HCT116 (cell line): ENCODE data around the gene COMTD1. TPM values are rescaled to one million over a fixed set of nuclear protein-coding genes. Genes with fewer than 3 reads are reported as not detected.
A peak's percentile ranks its signal among the peaks of the same experiment; 100 is the strongest.

Experiments used
- ATAC-seq: fragments of 200-7000 bp; cut with Tn5 transposase; 2 replicates; pipeline ENCODE4 v1.9.1; 2020; ENCODE audit warnings: mild to moderate bottlenecking, moderate library complexity
- BruUV-seq: library from RNA; stranded (reverse); fragments of 400-500 nt; replicated peaks from 2 replicates; lab custom pipeline; 2021; lab: Mats Ljungman, UMichigan
- CTCF ChIA-PET: fragments of 300-600 bp; sonication (Branson Sonifier 250); formaldehyde crosslinking; loops from one replicate; lab custom pipeline; 2021; ENCODE audit warnings: antibody characterized with exemption; lab: Charles Lee
- POLR2A ChIA-PET: fragments of 300-600, 350-600 bp; sonication (Branson Sonifier 250); formaldehyde crosslinking; loops from one replicate; lab custom pipeline; 2021; ENCODE audit warnings: antibody characterized with exemption; lab: Charles Lee
- RAD21 ChIA-PET, 2 experiments: fragments of 300-600 bp; sonication (Branson Sonifier 250); formaldehyde crosslinking; loops; one replicate each; lab custom pipeline; 2023; ENCODE audit warnings: low total read pairs in 2 of 2; ENCODE audit not compliant: uncharacterized antibody in 2 of 2, unreplicated experiment in 2 of 2, low non-redundant PET in 1 of 2; lab: Charles Lee
- DNase-seq: peaks from one replicate; pipeline ENCODE4 v3.0.0-alpha.2; 2010; ENCODE audit warnings: low read depth, low spot score
- H2AFZ ChIP-seq: fragments of 200-600 bp; shearing (Covaris generic), sonication (generic); 2 replicates; pipeline ENCODE4 v1.6.1; 2017; ENCODE audit warnings: low read depth, mixed run types, mixed read lengths, antibody characterized with exemption, low read length; ENCODE audit not compliant: poor library complexity, severe bottlenecking
- H3K27ac ChIP-seq: 2 replicates; pipeline ENCODE4 v1.5.1; 2012; ENCODE audit warnings: low read depth, low read length
- H3K27me3 ChIP-seq: fragments of 200-600 bp; sonication (generic); 2 replicates; pipeline ENCODE4 v1.6.1; 2016; ENCODE audit warnings: mixed run types, low read length, mixed read lengths; ENCODE audit not compliant: insufficient read depth
- H3K36me3 ChIP-seq, 2 experiments: fragments of 200-500 bp in 1 of 2; fragments of 200-600 bp in 1 of 2; sonication (Bioruptor generic) in 1 of 2; sonication (generic) in 1 of 2; 2 replicates each; pipeline versions ENCODE4 v1.5.1 to v1.6.1; 2014 to 2016; ENCODE audit warnings: low read length in 2 of 2, inconsistent platforms in 1 of 2, mixed read lengths in 1 of 2, mixed run types in 1 of 2; ENCODE audit not compliant: insufficient read depth in 2 of 2, control insufficient read depth in 1 of 2
- H3K4me1 ChIP-seq, 2 experiments: fragments of 200-600 bp in 1 of 2; sonication (generic) in 1 of 2; 2 replicates each; pipeline versions ENCODE4 v1.5.1 to v1.6.1; 2012 to 2017; ENCODE audit warnings: low read length in 2 of 2, inconsistent platforms in 1 of 2, mild to moderate bottlenecking in 1 of 2, mixed read lengths in 1 of 2, mixed run types in 1 of 2, moderate library complexity in 1 of 2; ENCODE audit not compliant: insufficient read depth in 2 of 2, control insufficient read depth in 1 of 2
- H3K4me2 ChIP-seq: fragments of 200-600 bp; sonication (generic); 2 replicates; pipeline ENCODE4 v1.6.1; 2017; ENCODE audit warnings: mixed run types, low read length, mixed read lengths
- H3K4me3 ChIP-seq, 2 experiments: fragments of 200-600 bp in 1 of 2; sonication (generic) in 1 of 2; replicated peaks in 1 of 2; 2 replicates each; pipeline ENCODE4 v1.5.1; 2011 to 2016; ENCODE audit warnings: low read length in 2 of 2, control low read depth in 1 of 2, low read depth in 1 of 2, mild to moderate bottlenecking in 1 of 2, mixed read lengths in 1 of 2, mixed run types in 1 of 2
- H3K79me2 ChIP-seq: fragments of 200-600 bp; sonication (generic); 2 replicates; pipeline ENCODE4 v1.6.1; 2017; ENCODE audit warnings: mild to moderate bottlenecking, mixed run types, low read length, moderate library complexity, mixed read lengths; ENCODE audit not compliant: insufficient read depth
- H3K9ac ChIP-seq: fragments of 200-600 bp; sonication (generic); 2 replicates; pipeline ENCODE4 v1.6.1; 2016; ENCODE audit warnings: low read length, mixed read lengths
- H3K9me2 ChIP-seq: fragments of 200-600 bp; sonication (generic), shearing (Covaris generic); 2 replicates; pipeline ENCODE4 v1.6.1; 2017; ENCODE audit warnings: mixed run types, mild to moderate bottlenecking, moderate library complexity; ENCODE audit not compliant: insufficient read depth
- H3K9me3 ChIP-seq, 2 experiments: fragments of 200-500 bp in 1 of 2; fragments of 200-600 bp in 1 of 2; sonication (Bioruptor generic) in 1 of 2; sonication (generic) in 1 of 2; 2 replicates each; pipeline ENCODE4 v1.6.1; 2014 to 2017; ENCODE audit warnings: low read length in 2 of 2, mixed read lengths in 2 of 2, inconsistent platforms in 1 of 2, low read depth in 1 of 2, mild to moderate bottlenecking in 1 of 2, mixed run types in 1 of 2, moderate library complexity in 1 of 2; ENCODE audit not compliant: control insufficient read depth in 1 of 2, insufficient read depth in 1 of 2
- H4K20me1 ChIP-seq: fragments of 200-600 bp; sonication (generic), shearing (Covaris generic); 2 replicates; pipeline ENCODE4 v1.6.1; 2017; ENCODE audit warnings: mixed run types, mild to moderate bottlenecking, moderate library complexity; ENCODE audit not compliant: insufficient read depth
- EGR1 ChIP-seq: IDR thresholded peaks from 2 replicates; pipeline ENCODE4 v1.6.1; 2012; ENCODE audit warnings: low read depth
- EZH2phosphoT487 ChIP-seq: fragments of 200-600 bp; IDR thresholded peaks from 2 replicates; pipeline ENCODE4 v1.6.1; 2018; ENCODE audit warnings: antibody characterized with exemption, borderline replicate concordance
- POLR2AphosphoS5 ChIP-seq: IDR thresholded peaks from 2 replicates; pipeline ENCODE4 v1.6.1; 2011; ENCODE audit warnings: mild to moderate bottlenecking, low read depth, low read length, moderate library complexity
- RAD21 ChIP-seq: IDR thresholded peaks from 2 replicates; pipeline ENCODE4 v1.6.1; 2012; ENCODE audit warnings: low read depth, mild to moderate bottlenecking
- intact Hi-C: fragments of 100-400 bp; cut with micrococcal nuclease; formaldehyde crosslinking; loops from 2 replicates; pipeline ENCODE4 v1.10.0; 2022
- total RNA-seq: library from RNA; stranded (reverse); gene quantifications from one replicate; pipeline ENCODE4 v1.2.1, GENCODE V29; 2021; ENCODE audit not compliant: unreplicated experiment
- TF ChIP-seq, protein P1 (sequence below), 3 experiments: fragments of 200-600 bp in 1 of 3; sonication (generic) in 1 of 3; IDR thresholded peaks in 2 of 3; conservative IDR thresholded peaks in 1 of 3; 2 replicates each; pipeline ENCODE4 v1.5.1; 2012 to 2017; ENCODE audit warnings: low read depth in 2 of 3, low read length in 2 of 3, antibody characterized with exemption in 1 of 3, borderline replicate concordance in 1 of 3, control low read depth in 1 of 3, mild to moderate bottlenecking in 1 of 3, mixed read lengths in 1 of 3, mixed run types in 1 of 3, moderate library complexity in 1 of 3; ENCODE audit not compliant: insufficient read depth in 1 of 3
- TF ChIP-seq, protein P2 (sequence below): IDR thresholded peaks from 2 replicates; pipeline ENCODE4 v1.6.1; 2011; ENCODE audit warnings: mild to moderate bottlenecking, low read length, moderate library complexity; ENCODE audit not compliant: insufficient replicate concordance; ENCODE audit errors: extremely low read depth
- TF ChIP-seq, protein P3 (sequence below): IDR thresholded peaks from 2 replicates; pipeline ENCODE4 v1.6.1; 2012; ENCODE audit warnings: low read depth

COMTD1 gene
- total RNA-seq, 1 experiment from 2014 or later = 35.1 TPM

DNA sequence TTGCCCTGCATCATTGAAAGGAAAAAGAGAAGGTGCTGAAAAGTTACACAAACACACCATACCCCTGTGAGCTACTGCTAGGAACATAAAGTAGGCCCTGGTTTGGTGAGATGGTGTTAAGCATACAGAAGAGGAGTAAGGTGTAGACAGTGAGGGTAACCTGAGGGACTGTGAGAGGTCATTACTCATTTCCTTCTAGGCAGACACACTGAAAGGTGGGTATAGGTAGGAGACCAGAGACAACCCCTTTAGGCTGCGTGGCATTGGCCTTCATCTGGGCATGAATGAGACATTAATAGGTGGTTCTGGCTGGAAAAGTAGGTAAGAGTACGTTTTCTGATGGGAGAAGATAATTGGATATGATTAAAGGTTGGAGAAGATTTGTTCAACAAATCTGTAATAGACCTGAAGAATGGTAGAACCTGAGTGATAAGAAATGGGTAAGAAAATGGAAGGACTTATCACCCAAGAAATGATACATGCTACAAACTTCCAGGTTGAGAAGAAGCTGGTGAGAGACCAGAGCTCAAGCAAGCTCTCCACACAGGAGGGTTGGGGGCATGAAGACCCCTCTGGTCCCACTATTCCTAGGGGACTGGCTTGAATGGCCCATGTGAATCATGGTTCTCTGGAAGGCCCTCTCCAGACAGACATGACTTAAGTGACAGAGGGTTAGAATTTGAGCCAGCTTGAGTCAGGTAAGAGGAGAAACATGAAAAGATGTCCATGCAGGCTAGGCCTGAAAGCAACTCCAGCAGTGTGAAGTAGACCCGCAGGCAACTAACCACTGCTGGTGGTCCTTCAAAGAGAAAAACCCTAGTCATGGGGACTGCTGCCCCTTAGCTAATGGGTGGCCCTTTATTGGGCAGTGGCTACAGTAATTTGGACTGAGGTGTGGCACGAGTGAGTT, 3.8 kb downstream of the COMTD1 start:
- peaks cover 2 to 29% of the 10 kb centered on the region in 2 experiments; a peak in 3 of 4 replicates for H3K4me1 ChIP-seq
- ChIA-PET POLR2A (interaction anchor here (1.3 to 1.5 kb wide), 2 partner anchors 21 to 22 kb away, joined by 3 read pairs; no protein-coding TSS in a partner anchor), CTCF (no interaction called here), RAD21 (no interaction called here)
- DNase-seq (no peak), ATAC-seq (no peak)
- H3K4me2 ChIP-seq = no peak overlapping the region
- TSS peak; percentile 2 for BruUV-seq
- no peak for TF ChIP-seq EZH2phosphoT487
- TF ChIP-seq POLR2AphosphoS5 = peak; percentile 45
- peaks cover 57% of the 10 kb centered on the region for H3K79me2 ChIP-seq
- H3K9ac ChIP-seq = no peak overlapping the region
- no peaks in the 10 kb centered on the region for H3K27me3 ChIP-seq
- peaks cover 12% of the 10 kb centered on the region; the same call in 1 of the 2 replicates for H4K20me1 ChIP-seq
- H3K9me2 ChIP-seq = no peaks in the 10 kb centered on the region
- no peak overlapping the region for H2AFZ ChIP-seq
- H3K36me3 ChIP-seq = peaks cover 25 to 29% of the 10 kb centered on the region in 2 experiments
- H3K9me3 ChIP-seq = no peaks in the 10 kb centered on the region
- no peak overlapping the region for H3K4me3 ChIP-seq
- no peak overlapping the region for H3K27ac ChIP-seq
- intact Hi-C loops = no loop called here

DNA sequence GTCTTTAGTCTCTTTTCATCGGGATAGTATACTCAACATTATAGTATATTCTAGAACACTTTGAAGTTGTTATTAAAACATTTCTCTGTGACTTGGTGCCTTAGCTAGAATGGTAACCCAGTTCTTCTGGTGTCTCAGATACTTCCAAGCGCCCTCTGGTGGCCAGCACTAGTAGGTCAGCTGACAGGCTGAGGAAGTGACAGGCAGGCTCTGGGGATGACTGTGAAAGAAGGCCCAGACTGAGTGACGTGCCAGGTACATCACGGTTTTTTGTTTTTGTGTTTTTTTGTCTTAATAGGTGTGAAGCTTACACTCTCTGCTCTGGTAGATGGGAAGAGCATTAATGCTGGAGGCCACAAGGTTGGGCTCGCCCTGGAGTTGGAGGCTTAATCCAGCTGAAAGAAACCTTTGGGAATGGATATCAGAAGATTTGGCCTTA, 5.1 kb downstream of the COMTD1 start:
- Histone ChIP-seq H3K4me1 (peaks cover 2 to 23% of the 10 kb centered on the region in 2 experiments; a peak in 3 of 4 replicates), H3K79me2 (peaks cover 70% of the 10 kb centered on the region), H3K9me3 (no peaks in the 10 kb centered on the region), H3K36me3 (peaks cover 27 to 34% of the 10 kb centered on the region in 2 experiments), H3K4me3 (no peak overlapping the region), H3K27ac (no peak overlapping the region), H3K4me2 (no peak overlapping the region), H4K20me1 (peaks cover 15% of the 10 kb centered on the region; the same call in 1 of the 2 replicates), H3K27me3 (no peaks in the 10 kb centered on the region), H3K9me2 (no peaks in the 10 kb centered on the region), H2AFZ (no peak overlapping the region), H3K9ac (no peak overlapping the region)
- ATAC-seq (peak; percentile 28; the same call in 1 of the 2 replicates), DNase-seq (peak; percentile 67)
- no TSS peak for BruUV-seq
- POLR2A ChIA-PET = interaction anchor here (1.0 to 1.5 kb wide), 3 partner anchors 19 to 119 kb away, joined by 3 read pairs; partner anchors contain the start of gene SAMD8
- RAD21 ChIA-PET = interaction anchor here (1.0 kb wide), 2 partner anchors 42 to 43 kb away, joined by 3 to 4 read pairs; no protein-coding TSS in a partner anchor
- CTCF ChIA-PET = interaction anchor here (0.6 to 1.3 kb wide), 8 partner anchors 12 to 1073 kb away, joined by 3 to 14 read pairs (median 4); no protein-coding TSS in a partner anchor
- intact Hi-C loops = loop anchor here (1.0 kb wide), 1 partner anchor 42 kb away; no protein-coding TSS in a partner anchor
- TF ChIP-seq EGR1 = no peak
- TF ChIP-seq, protein P1, sequence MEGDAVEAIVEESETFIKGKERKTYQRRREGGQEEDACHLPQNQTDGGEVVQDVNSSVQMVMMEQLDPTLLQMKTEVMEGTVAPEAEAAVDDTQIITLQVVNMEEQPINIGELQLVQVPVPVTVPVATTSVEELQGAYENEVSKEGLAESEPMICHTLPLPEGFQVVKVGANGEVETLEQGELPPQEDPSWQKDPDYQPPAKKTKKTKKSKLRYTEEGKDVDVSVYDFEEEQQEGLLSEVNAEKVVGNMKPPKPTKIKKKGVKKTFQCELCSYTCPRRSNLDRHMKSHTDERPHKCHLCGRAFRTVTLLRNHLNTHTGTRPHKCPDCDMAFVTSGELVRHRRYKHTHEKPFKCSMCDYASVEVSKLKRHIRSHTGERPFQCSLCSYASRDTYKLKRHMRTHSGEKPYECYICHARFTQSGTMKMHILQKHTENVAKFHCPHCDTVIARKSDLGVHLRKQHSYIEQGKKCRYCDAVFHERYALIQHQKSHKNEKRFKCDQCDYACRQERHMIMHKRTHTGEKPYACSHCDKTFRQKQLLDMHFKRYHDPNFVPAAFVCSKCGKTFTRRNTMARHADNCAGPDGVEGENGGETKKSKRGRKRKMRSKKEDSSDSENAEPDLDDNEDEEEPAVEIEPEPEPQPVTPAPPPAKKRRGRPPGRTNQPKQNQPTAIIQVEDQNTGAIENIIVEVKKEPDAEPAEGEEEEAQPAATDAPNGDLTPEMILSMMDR (IDR thresholded peaks at IDR 0.05 in 2 of 3, conservative IDR thresholded peaks at IDR 0.05 in 1 of 3; ENCODE audit: borderline replicate concordance in 1 of 3, insufficient read depth in 1 of 3, low read depth in 2 of 3, low read length in 2 of 3) = peak; percentile 78 to 94 (median 93)
- TF ChIP-seq, protein P2, sequence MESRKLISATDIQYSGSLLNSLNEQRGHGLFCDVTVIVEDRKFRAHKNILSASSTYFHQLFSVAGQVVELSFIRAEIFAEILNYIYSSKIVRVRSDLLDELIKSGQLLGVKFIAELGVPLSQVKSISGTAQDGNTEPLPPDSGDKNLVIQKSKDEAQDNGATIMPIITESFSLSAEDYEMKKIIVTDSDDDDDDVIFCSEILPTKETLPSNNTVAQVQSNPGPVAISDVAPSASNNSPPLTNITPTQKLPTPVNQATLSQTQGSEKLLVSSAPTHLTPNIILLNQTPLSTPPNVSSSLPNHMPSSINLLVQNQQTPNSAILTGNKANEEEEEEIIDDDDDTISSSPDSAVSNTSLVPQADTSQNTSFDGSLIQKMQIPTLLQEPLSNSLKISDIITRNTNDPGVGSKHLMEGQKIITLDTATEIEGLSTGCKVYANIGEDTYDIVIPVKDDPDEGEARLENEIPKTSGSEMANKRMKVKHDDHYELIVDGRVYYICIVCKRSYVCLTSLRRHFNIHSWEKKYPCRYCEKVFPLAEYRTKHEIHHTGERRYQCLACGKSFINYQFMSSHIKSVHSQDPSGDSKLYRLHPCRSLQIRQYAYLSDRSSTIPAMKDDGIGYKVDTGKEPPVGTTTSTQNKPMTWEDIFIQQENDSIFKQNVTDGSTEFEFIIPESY = no peak
- TF ChIP-seq POLR2AphosphoS5 = no peak
- TF ChIP-seq RAD21 = peak; percentile 69
- TF ChIP-seq, protein P3, sequence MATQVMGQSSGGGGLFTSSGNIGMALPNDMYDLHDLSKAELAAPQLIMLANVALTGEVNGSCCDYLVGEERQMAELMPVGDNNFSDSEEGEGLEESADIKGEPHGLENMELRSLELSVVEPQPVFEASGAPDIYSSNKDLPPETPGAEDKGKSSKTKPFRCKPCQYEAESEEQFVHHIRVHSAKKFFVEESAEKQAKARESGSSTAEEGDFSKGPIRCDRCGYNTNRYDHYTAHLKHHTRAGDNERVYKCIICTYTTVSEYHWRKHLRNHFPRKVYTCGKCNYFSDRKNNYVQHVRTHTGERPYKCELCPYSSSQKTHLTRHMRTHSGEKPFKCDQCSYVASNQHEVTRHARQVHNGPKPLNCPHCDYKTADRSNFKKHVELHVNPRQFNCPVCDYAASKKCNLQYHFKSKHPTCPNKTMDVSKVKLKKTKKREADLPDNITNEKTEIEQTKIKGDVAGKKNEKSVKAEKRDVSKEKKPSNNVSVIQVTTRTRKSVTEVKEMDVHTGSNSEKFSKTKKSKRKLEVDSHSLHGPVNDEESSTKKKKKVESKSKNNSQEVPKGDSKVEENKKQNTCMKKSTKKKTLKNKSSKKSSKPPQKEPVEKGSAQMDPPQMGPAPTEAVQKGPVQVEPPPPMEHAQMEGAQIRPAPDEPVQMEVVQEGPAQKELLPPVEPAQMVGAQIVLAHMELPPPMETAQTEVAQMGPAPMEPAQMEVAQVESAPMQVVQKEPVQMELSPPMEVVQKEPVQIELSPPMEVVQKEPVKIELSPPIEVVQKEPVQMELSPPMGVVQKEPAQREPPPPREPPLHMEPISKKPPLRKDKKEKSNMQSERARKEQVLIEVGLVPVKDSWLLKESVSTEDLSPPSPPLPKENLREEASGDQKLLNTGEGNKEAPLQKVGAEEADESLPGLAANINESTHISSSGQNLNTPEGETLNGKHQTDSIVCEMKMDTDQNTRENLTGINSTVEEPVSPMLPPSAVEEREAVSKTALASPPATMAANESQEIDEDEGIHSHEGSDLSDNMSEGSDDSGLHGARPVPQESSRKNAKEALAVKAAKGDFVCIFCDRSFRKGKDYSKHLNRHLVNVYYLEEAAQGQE = no peak
